ENCODE results near the gene C22orf15.

DNA sequence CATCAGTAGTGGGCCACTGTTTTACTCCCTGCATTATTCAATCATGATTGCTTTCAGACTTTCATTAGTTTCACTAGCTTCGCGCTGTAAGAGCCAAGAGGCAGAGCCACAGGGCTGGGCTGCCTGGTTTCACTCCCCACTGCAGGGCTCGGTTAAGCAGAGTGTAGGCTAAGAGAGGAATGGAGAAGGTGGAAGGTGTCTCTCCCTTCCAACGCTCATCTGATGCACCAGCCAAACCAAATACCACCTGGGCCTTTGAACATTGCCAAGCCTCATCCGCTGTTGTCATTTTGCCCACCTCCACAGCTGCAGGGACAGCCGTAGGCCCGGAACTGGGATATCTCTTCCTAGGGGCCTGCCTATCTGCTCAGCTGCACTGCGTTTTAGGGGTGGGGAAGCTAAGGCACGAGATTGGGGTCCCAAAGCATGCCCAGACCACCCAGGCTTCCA is 23.5 kb downstream of the C22orf15 start:
- TF ChIP-seq, protein P1, sequence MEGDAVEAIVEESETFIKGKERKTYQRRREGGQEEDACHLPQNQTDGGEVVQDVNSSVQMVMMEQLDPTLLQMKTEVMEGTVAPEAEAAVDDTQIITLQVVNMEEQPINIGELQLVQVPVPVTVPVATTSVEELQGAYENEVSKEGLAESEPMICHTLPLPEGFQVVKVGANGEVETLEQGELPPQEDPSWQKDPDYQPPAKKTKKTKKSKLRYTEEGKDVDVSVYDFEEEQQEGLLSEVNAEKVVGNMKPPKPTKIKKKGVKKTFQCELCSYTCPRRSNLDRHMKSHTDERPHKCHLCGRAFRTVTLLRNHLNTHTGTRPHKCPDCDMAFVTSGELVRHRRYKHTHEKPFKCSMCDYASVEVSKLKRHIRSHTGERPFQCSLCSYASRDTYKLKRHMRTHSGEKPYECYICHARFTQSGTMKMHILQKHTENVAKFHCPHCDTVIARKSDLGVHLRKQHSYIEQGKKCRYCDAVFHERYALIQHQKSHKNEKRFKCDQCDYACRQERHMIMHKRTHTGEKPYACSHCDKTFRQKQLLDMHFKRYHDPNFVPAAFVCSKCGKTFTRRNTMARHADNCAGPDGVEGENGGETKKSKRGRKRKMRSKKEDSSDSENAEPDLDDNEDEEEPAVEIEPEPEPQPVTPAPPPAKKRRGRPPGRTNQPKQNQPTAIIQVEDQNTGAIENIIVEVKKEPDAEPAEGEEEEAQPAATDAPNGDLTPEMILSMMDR (IDR thresholded peaks at IDR 0.05 in 2 of 3, conservative IDR thresholded peaks at IDR 0.05 in 1 of 3; ENCODE audit: borderline replicate concordance in 1 of 3, insufficient read depth in 1 of 3, low read depth in 2 of 3, low read length in 2 of 3), result no peak
- TF ChIP-seq, protein P2, sequence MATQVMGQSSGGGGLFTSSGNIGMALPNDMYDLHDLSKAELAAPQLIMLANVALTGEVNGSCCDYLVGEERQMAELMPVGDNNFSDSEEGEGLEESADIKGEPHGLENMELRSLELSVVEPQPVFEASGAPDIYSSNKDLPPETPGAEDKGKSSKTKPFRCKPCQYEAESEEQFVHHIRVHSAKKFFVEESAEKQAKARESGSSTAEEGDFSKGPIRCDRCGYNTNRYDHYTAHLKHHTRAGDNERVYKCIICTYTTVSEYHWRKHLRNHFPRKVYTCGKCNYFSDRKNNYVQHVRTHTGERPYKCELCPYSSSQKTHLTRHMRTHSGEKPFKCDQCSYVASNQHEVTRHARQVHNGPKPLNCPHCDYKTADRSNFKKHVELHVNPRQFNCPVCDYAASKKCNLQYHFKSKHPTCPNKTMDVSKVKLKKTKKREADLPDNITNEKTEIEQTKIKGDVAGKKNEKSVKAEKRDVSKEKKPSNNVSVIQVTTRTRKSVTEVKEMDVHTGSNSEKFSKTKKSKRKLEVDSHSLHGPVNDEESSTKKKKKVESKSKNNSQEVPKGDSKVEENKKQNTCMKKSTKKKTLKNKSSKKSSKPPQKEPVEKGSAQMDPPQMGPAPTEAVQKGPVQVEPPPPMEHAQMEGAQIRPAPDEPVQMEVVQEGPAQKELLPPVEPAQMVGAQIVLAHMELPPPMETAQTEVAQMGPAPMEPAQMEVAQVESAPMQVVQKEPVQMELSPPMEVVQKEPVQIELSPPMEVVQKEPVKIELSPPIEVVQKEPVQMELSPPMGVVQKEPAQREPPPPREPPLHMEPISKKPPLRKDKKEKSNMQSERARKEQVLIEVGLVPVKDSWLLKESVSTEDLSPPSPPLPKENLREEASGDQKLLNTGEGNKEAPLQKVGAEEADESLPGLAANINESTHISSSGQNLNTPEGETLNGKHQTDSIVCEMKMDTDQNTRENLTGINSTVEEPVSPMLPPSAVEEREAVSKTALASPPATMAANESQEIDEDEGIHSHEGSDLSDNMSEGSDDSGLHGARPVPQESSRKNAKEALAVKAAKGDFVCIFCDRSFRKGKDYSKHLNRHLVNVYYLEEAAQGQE (IDR thresholded peaks at IDR 0.05; ENCODE audit: low read depth), result no peak
- TF ChIP-seq ELF1 (IDR thresholded peaks at IDR 0.05; ENCODE audit: borderline replicate concordance, low read depth), result no peak
- TF ChIP-seq, protein P3, sequence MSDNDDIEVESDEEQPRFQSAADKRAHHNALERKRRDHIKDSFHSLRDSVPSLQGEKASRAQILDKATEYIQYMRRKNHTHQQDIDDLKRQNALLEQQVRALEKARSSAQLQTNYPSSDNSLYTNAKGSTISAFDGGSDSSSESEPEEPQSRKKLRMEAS (IDR thresholded peaks at IDR 0.05), result no peak
